ENCODE results near the gene KIRREL3.

KIRREL3 gene

GRCh38 chr11:127000291-127000968 lies at the start of gene KIRREL3:
Gene KIRREL3 (minus strand): TSS chr11:127000770.
- DNase-seq (ENCODE audit: low spot score) = no peak

- no peak for DNase-seq (ENCODE audit: low spot score)
Observed at GRCh38 chr11:127050186-127050585, 49.6 kb upstream of the KIRREL3 start.

- no peak for DNase-seq (ENCODE audit: low spot score)
Observed at GRCh38 chr11:127049486-127049885, 48.9 kb upstream of the KIRREL3 start.

GRCh38 chr11:127044535-127044934 lies 44.0 kb upstream of the KIRREL3 start:
- DNase-seq (ENCODE audit: low spot score) = no peak

GRCh38 chr11:127042445-127042844 lies 41.9 kb upstream of the KIRREL3 start:
- DNase-seq (ENCODE audit: low spot score) = no peak

GRCh38 chr11:127039591-127039990 lies 39.0 kb upstream of the KIRREL3 start:
- no peak for DNase-seq (ENCODE audit: low spot score)

GRCh38 chr11:127037596-127037995 lies 37.0 kb upstream of the KIRREL3 start:
- DNase-seq (ENCODE audit: low spot score) = no peak

- no peak for DNase-seq (ENCODE audit: low spot score)
Observed at GRCh38 chr11:127037001-127037400, 36.4 kb upstream of the KIRREL3 start.

- DNase-seq (ENCODE audit: low spot score) = no peak
Observed at GRCh38 chr11:127035824-127036223, 35.3 kb upstream of the KIRREL3 start.

GRCh38 chr11:127034973-127035372 lies 34.4 kb upstream of the KIRREL3 start:
- no peak for DNase-seq (ENCODE audit: low spot score)

- no peak for DNase-seq (ENCODE audit: low spot score)
Observed at GRCh38 chr11:127028648-127029047, 28.1 kb upstream of the KIRREL3 start.

GRCh38 chr11:127027789-127028188 lies 27.2 kb upstream of the KIRREL3 start:
- DNase-seq (ENCODE audit: low spot score) = no peak

- DNase-seq (ENCODE audit: low spot score) = no peak
Observed at GRCh38 chr11:127027000-127027399, 26.4 kb upstream of the KIRREL3 start.

- DNase-seq (ENCODE audit: low spot score) = no peak
Observed at GRCh38 chr11:127023991-127024390, 23.4 kb upstream of the KIRREL3 start.

GRCh38 chr11:127018683-127019279 lies 18.2 kb upstream of the KIRREL3 start:
- DNase-seq (ENCODE audit: low spot score) = no peak

GRCh38 chr11:127017482-127017881 lies 16.9 kb upstream of the KIRREL3 start:
- peak; percentile 52 for DNase-seq (ENCODE audit: low spot score)

- no peak for DNase-seq (ENCODE audit: low spot score)
Observed at GRCh38 chr11:127013550-127013949, 13.0 kb upstream of the KIRREL3 start.

GRCh38 chr11:127006311-127006710 lies 5.7 kb upstream of the KIRREL3 start:
- no peak for DNase-seq (ENCODE audit: low spot score)

- peak; percentile 36 for DNase-seq (ENCODE audit: low spot score)
Observed at GRCh38 chr11:127003260-127003981, 2.9 kb upstream of the KIRREL3 start.

- no peak for DNase-seq (ENCODE audit: low spot score)
Observed at GRCh38 chr11:127002669-127003259, 2.2 kb upstream of the KIRREL3 start.

- no peak for DNase-seq (ENCODE audit: low spot score)
Observed at GRCh38 chr11:127000981-127001380, 411 bp upstream of the KIRREL3 start.

- no peak for DNase-seq (ENCODE audit: low spot score)
Observed at GRCh38 chr11:126999366-126999765, 1.2 kb downstream of the KIRREL3 start.

GRCh38 chr11:126997641-126998040 lies 2.9 kb downstream of the KIRREL3 start:
- DNase-seq (ENCODE audit: low spot score) = no peak
